NCI-H69 (cell line): Measurements from ENCODE around the gene NBPF1.
"Not testable (repeated sequence)": the region's sequence is repeated elsewhere in the genome, so short reads cannot be mapped to it uniquely, and the experiment has no call there.

ENCODE experiments used
- DNase-seq: peaks from one replicate; lab custom pipeline; 2025; lab: John Stamatoyannopoulos, UW

Gene NBPF1

DNA sequence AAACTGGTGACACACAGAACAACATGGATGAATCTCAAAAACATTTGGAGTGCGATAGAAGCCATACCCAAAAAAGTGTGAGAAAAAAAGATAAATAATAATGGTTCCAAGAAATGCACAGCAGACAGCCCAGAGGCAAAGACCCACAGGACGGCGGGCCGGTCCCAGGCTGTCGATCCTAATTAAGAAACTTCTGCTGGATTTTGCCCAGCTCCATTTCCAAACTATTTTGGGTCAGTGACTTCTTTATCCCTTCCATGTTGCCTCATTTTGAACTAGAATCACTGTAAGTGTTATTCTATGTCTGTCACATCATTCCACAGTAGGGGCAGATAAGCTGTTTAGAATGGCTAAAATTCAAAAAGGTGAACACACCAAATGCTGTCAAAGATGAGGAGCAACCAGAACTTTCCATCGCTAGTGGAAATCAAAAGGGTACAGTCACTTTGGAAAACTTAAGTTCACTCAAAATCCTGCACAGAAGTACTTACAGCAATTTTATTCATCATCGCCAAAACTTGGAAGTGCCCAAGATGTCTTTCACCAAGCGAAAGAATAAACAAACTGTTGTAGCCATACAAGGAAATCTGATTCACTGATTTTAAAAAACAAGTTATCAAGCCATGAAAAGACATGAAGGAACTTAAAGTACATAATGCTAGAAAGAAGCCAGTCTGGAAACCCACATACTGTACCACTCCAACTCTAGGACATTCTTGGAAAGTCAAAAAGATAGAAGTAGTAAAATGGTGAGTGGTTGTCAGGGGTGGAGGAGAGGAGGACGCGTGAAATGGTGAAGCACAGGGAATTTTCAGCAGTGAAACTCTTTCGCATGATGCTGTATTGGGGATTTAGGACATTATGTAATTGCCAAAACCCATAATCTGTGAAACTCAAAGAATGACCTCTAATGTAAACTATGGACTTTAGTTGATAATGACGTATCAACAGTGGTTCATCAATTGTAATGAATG, 7.5 kb downstream of the NBPF1 start:
- DNase-seq = no peak

DNA sequence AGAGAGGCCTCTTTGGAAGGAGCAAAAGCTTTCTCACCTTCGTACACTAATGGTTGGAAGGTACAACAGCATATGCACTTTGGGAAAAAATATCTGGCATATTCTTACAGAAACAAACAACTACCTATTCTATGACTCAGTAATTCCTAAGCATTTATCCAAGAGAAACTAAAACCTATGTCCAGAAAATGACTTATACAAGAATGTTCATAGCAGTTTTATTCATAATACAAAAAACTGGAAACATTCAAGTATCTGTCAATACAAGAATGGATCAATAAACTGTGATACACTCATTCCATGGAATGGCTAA, 8.2 kb downstream of the NBPF1 start:
- no peak for DNase-seq

- not testable (repeated sequence) for DNase-seq
Measured at GRCh38 chr1:16604514-16605212, 8.7 kb downstream of the NBPF1 start.

DNA sequence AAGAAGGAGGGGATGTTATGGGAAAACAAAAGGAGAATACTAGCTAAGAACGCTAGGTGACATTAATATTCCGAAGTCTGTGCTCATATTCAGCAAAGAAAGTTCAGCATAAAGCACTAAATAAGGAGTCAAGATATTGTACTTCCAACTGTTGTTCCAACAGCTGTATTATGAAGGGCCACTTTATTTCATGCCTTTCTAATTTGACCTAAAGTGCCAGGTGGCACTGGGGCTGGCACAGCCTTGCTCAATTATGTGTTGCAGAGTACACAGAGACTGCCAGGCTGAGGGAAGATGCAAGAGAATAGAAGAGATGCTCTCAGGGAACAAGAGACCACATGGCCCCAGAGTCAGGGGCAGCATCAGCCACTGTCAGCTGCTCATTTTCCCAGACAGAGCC, 9.7 kb downstream of the NBPF1 start:
- DNase-seq = not testable (repeated sequence)

GRCh38 chr1:16602336-16603011, 10.9 kb downstream of the NBPF1 start:
- DNase-seq = not testable (repeated sequence)

GRCh38 chr1:16600855-16601786, 12.2 kb downstream of the NBPF1 start:
- DNase-seq = not testable (repeated sequence)

DNA sequence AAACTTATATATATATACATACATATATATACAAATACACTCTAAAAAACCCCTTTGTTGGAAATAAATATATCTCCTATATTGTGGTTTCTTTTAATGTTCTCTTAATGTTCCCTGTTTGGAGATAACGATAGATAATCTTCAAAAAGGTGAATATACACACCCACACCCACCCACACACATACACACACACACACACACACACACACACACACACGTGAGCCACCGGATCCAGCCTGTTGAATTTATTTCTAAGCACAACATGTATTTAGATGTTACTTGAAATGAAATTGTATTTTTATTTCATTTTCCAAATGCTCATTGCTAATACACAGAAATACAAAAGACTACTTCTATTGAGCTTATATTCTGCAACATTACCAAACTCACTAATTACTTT, 14.0 kb downstream of the NBPF1 start:
- not testable (repeated sequence) for DNase-seq

DNA sequence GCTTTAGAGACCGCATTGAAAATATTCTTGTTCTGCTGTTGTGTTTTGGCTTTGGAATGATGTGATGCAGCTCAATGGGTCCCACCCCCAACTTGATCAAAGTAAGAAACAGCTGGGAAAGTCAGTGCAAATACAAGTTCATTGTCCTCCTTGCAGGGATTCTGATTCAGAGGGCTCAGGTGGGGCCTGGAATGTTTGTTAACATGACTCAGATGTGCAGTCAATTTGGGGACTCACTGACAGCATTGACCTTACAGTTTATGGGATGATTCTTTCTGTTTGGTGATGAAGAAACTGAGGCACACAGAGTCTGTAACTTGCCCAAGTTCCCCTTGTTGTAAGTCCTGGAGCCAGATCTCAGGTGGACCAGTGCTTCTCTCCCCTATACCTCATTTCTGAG, 18.1 kb downstream of the NBPF1 start:
- not testable (repeated sequence) for DNase-seq

DNA sequence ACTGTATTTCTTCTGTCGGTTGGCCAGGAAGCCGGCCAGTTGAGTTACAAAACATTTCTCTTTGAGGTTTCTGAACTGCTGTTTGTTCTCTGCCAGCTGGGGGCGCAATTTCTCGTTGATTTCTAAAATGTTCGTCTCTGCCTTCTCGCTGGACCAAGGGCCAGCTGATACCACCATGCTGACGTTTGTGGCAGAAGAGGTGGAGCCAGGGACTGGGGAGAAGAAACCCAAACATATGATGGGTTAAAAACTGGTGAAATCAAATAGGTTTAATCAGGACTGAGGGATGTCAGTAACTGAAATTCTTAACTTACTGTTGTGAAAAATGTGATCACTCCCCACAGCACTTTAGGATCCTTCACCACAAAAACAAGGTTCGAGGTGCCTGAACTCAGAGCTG, 21.5 kb downstream of the NBPF1 start:
- DNase-seq = not testable (repeated sequence)

- not testable (repeated sequence) for DNase-seq
Measured at GRCh38 chr1:16588081-16588480, 25.3 kb downstream of the NBPF1 start.

DNA sequence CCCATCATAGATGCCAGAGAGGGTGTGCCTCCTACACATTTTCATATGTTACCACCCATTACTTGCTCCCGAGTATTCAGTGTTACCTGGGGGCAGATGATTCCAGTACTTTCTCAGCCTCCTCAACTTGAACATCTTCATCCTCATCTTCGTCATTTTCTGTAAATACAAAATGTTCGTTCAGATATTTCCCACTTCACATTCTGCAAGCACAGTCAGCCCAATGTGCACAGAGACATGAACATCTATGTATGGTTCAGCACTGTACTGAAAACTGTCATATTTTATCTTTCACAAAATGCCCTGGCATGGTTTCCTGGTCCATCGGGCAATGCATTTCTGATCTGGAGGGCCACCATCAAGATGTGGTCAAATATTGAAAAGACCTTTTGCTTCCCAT, 25.7 kb downstream of the NBPF1 start:
- not testable (repeated sequence) for DNase-seq

DNA sequence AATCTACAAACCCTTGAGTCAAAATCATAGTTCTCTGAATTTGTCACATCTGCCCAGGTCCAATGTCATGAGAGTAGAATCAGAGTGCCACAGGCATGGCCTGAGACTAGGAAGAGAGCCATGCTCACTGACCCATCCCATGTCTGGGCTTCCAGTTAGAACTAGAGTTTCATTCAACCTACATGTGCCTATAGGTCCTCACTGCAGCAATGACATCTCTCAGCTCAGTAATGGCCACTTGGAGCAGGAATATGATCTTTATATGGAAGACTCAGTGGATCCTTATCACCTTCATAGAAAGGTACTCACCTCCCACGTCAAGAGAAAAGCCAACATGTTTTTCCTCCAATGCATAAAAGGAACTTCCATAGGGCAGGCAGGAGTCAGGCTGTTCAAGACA, 48.0 kb downstream of the NBPF1 start:
- not testable (repeated sequence) for DNase-seq

DNA sequence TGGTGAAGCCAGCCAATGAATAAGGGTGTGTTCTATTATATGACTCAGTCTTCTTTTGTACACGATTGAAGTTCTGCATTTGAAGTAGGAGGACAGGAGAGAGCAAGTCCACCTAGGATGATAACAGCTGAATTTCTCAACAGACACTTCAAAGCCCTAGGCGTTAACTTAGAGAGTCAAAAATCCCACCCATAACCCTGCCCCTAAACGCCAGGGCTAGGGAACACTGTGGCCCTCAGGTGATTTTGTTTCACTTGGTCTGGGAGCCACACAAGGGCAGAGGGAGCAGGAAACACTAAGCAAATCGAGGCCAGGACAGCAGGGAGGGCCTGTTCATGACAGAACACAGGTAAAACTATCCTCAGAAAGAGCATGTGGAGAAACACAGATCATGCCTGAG, 52.3 kb downstream of the NBPF1 start:
- not testable (repeated sequence) for DNase-seq

DNA sequence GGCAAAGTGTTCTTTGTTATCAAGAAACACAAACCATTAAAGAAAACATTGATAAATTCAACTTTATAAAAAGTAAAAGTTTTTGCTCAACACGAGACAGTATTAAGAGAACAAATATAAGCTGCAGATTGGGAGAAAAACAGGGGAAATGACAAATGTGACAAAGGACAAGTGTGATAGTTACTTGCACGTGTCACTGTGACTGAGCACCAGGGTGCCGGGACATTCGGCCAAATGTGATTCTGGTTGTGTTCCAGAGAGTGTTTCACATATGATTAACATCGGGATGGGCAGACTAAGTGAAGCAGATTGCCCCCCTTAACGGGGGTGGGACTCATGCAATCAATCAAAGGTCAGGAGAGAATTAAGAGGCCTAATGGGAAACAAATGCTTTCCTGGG, 52.9 kb downstream of the NBPF1 start:
- not testable (repeated sequence) for DNase-seq

GRCh38 chr1:16559688-16560087, 53.7 kb downstream of the NBPF1 start:
- not testable (repeated sequence) for DNase-seq

DNA sequence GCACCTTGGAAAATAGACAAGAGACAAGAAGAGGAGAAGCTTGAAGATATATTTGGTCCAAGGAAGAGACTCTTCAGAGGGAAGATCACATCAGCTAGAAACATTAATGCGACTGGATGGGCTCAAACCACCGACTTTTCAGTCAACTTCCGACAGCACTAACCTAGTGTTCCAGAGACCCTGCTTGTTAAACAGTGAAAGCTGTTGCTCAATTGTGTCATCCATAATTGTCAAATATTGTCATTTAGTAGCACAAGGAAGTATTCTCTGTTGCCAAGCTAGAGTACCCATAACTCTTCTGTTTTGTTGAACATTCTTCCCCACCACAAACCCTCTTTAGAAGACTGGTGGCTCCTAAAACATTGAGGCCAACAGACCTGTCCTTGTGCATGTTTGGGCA, 56.3 kb downstream of the NBPF1 start:
- not testable (repeated sequence) for DNase-seq

GRCh38 chr1:16553244-16553643, 60.1 kb downstream of the NBPF1 start:
- not testable (repeated sequence) for DNase-seq

DNA sequence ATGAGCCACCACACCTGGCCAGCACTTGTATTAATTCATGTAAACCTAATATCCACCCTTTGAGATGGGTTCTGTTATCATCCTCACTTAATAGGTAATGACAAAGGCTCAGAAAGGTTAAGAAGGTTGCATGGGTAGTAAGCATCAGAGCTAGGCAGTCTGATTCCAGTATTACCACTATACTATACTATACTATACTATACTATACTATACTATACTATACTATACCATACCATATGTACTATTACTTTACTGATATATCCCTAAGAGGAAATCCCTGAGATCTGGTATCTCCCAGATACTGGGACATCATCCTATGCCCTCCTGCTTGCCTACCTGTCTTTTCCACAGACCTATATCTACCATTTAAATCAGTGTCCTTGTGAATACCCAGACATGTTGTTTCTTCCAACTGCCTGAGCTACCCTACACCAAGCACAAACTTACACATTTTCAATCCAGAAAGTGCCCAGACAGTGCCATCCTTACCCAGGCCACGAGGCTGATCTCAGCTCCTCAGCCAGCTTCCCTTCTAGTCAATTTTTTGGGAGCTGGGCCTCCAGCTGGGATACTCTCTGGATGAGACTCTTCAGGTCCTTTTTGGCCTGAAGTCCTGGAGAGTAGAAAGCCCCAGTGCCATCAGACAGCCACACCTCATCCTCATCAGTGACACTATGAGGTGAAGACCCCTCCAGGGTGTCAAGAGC, 63.0 kb downstream of the NBPF1 start:
- not testable (repeated sequence) for DNase-seq

- DNase-seq = not testable (repeated sequence)
Measured at GRCh38 chr1:16549545-16549944, 63.8 kb downstream of the NBPF1 start.

DNA sequence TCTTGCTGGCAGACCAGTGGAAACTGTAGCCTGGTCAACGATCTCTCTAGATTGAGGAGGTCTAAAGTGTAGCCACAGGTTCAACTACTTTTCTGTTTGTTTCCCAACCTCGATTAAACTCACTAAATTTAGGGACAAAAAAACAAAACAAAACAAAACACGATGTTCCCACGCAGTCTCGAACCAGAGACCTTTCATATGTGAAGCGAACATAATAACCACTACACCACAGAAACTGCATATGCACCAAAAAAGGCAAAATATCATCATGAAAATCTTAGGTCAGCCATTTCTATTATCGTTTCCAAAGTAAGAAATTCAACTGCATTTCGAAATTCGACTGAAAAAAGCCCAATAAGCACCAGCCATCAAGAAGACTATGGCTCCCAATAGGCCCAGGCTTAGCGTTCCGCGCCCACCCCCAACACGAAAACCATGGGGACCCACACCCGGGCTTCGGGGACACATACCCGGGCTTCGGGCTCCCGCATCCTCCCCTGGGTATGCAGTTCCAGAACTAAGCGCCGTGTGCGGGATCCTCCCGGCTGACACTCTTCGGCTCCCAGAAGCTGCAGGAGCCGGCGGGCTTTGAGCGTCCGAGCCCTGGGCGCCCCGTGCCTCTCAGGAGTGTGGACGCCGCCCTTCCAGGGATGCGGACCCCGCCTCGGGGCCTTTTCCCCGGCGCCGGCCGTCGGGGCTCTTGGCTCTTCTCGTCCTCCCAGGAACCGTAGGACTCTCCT, 65.7 kb downstream of the NBPF1 start:
- DNase-seq = not testable (repeated sequence)
